Stimulated activated CD8-positive, alpha-beta memory T cell treated with anti-CD3 and anti-CD28 coated beads, Interleukin-2, amount 100 ng/mL, for 1 hour (primary cell): Measurements from ENCODE around the gene FMNL1.
"Not testable (repeated sequence)": the region's sequence is repeated elsewhere in the genome, so short reads cannot be mapped to it uniquely, and the experiment has no call there.

ENCODE experiments used
- DNase-seq, 2 donors: peaks; one replicate each; pipeline ENCODE4 v3.0.0-alpha.2; 2020; ENCODE audit warnings: low read depth in 2 of 2

Gene FMNL1

DNA sequence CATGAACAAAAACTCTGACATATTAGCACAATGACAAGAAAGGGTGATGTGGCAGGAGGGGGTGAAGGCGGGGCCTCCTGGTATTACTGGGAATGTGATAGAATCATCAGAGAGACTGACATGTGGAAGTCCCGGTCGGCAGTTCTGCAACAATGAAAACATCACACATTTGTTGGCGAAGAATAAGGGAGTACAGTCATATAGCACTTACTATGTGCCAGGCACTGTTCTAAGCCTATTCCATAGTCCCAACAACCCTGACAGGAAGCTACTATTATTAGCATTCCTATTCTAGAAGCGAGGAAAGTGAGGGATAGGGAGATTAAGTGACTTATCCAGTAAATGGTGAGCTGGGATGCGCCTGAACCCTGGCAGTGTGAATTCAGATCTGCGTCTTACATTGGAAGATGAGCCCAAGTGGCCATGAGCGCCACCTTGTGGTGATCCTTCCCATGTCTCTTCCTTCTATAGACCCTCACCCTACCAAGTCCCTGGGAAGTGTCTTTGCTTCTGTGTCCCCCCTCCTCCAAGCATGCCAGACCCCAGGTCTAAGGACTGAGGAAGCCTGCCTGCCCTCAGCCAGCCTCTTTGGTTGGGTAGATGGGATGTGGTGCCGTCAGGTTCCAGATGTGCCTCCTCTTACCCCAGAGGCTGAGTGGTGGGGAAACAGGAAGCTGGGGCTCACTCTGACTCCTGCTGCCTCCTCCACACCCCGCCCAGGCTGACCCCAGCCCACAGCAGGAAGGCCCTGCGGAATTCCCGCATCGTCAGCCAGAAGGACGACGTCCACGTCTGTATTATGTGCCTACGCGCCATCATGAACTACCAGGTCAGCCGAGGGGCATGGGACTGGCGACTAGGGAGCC is 14.0 kb downstream of the FMNL1 start:
- DNase-seq = peak in 1 of 2 donors; percentile 74

DNA sequence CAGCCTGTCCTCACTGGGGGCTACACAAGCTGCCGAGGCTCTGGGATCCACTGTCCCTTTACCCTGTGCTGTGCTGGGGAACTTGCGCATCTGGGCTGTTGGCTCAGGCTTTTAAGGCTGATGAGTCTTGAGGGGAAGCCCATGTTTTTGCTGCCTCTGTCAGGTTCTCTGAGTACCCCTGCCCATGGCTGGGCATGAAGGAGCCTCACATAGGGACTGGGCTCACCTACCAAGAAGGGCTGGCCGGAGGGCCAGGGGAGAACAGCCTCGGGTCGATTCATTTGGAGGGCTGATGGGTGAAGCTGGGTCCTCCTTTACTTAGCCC is 14.6 kb downstream of the FMNL1 start:
- no peak for DNase-seq

DNA sequence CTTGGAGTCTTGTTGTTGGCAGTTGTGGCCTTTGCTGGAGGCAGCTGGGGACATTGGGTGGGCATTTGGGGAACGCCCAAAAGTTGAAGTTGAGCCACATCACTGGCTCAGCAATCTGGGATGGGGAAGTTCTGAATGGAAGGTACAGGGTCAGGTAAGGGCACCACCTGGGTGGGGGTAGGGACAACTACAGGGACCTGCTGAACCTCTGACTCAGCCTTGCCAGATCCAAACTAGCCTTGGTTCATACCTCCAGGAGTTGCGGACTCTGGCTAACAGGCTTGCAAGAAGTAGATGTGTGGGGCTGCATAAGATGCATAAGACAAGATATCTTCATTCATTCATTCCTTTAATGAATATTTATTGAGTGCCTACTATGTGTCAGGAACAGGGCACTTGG is 16.0 kb downstream of the FMNL1 start:
- DNase-seq = no peak

DNA sequence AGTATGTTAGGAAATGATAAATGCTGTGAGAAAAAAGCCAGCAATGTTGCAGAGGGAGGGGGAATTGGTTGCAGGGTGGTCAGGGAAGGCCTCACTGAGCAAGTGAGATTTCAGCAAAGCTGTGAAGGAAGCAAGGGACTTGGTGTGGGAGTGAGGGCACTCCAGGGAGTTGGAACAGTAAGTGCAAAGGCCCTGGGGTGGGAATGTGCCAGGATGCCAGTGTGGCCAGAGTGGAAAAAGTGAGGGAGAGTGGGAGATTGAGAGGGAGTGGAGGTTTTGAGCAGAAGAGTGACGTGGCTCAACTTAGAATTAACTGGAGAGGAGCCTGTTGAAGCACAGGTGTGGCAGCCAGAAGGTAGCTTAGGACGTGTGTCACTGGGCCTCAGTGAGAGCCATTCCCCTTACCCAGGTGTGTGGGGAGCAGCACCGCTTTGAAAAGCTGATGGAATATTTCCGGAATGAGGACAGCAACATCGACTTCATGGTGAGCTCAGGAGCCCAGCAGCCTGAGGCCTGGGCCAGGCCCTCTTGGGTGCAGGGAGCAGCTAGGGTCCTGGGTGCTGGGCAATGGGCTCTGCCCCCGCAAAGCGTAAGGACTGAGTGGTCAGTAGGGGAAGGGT is 16.6 kb downstream of the FMNL1 start:
- DNase-seq = no peak

DNA sequence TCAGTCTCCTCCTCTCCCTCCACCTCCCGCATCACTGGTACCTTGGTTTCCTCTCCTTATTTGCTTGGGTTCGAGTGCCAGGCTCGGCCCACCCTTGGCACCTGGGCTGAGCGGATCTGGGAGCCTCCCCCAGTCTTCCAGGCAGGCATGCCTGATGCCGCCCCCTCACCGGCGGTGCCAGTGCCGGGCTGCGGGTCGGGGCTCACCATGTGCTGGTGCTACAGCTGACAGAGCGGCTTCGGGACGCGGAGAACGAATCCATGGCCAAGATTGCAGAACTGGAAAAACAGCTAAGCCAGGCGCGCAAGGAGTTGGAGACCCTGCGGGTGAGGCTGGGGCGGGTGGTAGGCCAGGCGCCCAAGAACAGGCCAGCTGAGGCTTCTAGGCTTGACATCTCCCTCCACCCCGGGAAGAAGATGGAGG is 19.2 kb downstream of the FMNL1 start:
- no peak for DNase-seq

DNA sequence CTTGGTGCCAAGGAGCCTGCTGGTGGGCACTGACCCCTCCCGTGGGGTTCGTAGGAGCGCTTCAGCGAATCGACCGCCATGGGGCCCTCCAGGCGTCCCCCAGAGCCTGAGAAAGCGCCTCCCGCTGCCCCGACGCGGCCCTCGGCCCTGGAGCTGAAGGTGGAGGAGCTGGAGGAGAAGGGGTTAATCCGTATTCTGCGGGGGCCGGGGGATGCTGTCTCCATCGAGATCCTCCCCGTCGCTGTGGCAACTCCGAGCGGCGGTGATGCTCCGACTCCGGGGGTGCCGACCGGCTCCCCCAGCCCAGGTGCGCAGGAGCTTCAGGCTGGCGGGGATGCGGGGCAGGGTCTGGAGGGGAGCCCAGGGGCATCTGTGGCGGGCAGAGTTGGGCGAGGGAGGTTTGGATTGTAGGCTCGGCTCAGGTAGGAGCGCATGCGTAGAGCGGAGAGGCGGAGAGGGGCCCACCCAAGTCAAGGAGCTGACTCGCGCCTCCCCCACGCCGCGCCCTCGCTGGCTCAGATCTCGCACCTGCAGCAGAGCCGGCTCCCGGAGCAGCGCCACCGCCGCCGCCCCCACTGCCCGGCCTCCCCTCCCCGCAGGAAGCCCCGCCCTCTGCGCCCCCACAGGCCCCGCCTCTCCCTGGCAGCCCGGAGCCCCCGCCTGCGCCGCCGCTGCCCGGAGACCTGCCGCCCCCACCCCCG is 19.8 kb downstream of the FMNL1 start:
- DNase-seq = no peak

DNA sequence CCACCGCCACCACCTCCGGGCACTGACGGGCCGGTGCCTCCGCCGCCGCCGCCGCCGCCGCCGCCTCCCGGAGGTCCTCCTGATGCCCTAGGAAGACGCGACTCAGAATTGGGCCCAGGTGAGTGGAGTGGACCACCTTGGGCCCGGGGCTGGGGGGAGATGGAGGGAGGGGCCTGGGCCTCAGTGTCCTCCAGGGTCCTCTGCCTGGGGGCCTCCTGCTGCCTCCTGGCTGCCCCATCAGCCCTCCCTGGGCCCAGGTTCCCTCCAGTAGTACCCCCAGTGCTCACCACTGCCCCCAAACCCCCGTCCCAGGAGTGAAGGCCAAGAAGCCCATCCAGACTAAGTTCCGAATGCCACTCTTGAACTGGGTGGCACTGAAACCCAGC is 20.3 kb downstream of the FMNL1 start:
- DNase-seq = no peak

DNA sequence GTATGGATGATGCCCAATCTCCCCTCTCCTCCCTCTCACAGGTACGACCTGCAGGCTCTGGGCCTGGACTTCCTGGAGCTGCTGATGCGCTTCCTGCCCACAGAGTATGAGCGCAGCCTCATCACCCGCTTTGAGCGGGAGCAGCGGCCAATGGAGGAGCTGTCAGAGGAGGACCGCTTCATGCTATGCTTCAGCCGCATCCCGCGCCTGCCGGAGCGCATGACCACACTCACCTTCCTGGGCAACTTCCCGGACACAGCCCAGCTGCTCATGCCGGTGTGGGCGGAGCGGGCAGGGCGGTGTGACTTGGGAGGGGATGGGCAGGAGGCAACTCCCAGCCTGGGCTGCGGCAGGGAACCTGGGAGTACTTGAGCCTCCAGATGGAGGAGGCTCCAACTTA is 22.1 kb downstream of the FMNL1 start:
- no peak for DNase-seq

DNA sequence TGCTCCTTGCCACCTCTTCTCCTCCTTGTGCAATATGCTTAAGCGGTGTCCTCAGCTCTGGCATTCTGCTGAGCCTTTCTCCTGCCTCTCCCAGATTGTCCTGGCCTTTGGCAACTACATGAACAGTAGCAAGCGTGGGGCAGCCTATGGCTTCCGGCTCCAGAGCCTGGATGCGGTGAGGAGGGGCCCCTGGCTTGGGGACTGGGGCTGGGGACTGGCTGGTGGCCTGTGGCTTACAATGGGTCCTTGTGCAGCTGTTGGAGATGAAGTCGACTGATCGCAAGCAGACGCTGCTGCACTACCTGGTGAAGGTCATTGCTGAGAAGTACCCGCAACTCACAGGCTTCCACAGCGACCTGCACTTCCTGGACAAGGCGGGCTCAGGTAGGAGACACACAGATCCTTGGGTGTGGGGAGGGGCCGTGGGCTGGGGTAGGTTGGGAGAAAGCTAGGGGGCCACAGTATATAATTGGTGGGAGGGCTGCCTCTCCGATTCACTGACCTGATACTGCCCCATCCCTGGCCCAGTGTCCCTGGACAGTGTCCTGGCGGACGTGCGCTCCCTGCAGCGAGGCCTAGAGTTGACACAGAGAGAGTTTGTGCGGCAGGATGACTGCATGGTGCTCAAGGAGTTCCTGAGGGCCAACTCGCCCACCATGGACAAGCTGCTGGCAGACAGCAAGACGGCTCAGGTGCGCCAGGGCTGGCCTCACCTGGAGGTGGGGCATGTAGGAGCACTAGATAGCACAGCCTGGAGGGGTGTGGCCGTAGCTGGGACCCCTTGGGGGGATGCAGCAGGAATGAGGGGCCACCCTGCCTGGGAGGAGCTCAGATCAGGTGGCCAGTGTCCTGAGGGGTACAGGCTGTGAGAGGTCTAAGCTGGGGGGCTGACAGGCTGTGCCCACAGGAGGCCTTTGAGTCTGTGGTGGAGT is 23.3 kb downstream of the FMNL1 start:
- no peak for DNase-seq

DNA sequence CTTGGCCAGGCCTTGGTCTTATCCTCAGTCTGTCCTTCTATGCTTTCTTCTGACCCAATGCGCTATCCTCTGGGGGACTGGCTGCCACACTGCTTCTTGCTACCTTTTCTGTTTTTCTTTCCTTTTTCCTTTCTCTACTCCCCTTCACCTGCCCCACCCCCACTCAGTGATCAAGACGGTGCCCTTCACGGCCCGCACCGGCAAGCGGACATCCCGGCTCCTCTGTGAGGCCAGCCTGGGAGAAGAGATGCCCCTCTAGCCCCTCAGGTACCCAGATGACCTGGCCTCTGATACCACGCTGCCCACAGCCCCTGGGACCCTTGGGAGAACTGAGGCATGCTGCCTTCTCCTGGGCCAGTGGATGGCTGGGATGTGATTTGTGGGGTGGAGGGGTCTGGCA is 24.7 kb downstream of the FMNL1 start:
- DNase-seq = no peak

DNA sequence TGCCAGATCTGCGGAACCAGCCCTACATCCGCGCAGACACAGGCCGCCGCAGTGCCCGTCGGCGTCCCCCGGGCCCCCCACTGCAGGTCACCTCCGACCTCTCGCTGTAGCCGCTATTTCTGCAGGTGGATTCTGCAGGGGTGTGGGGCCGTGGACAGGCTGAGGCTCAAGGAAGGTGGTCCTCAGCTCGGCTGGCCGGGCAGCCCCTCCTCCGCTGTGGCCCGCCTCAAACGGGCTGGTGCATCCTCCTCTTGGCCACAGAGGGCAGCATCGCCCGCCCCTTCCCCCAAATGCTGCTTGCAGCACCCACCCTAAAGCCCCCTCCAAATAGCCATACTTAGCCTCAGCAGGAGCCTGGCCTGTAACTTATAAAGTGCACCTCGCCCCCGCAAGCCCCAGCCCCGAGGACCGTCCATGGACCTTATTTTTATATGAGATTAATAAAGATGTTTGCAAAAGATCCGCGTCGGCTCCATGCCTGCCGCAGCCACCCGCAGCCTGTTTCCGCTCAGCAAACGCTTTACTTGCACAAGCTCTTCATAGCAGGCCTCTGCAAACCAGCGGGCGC is 25.3 kb downstream of the FMNL1 start:
- DNase-seq = no peak

DNA sequence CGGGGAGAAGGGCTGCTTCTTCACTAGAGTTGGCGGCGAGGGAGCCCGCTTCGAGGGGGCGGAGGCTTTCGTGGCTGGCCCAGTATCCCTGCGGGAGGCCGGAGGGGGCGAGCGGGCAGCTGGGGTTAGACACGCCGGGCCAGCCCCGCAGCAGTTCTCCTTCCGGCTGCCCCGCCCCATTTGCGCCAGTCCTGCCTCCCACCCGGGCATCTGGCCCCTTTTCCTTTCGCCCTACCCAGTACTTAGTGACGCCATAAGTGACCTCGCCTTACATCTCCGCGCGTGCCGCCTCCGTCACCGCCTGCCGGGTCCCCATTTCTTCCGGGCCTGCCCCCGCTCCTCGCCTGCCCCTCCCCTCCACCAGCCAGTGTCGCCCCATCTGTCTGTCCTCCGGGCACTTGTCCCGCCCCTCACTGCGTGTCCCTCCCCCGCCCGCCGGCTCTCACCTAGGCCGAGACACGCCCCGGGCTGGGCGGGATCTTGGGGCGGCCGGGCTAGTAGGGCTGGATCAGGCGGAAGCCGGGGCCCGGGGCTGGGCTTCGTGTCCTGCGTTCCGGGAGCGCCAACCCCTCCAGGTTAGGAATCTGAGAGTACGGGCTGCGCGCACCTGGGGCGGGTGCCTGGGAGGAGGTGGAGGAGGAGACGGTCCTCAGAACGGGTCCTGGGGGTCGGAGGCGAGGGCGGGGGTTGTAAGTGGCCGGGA is 25.9 kb downstream of the FMNL1 start:
- peak; percentile 87 to 94 for DNase-seq

DNA sequence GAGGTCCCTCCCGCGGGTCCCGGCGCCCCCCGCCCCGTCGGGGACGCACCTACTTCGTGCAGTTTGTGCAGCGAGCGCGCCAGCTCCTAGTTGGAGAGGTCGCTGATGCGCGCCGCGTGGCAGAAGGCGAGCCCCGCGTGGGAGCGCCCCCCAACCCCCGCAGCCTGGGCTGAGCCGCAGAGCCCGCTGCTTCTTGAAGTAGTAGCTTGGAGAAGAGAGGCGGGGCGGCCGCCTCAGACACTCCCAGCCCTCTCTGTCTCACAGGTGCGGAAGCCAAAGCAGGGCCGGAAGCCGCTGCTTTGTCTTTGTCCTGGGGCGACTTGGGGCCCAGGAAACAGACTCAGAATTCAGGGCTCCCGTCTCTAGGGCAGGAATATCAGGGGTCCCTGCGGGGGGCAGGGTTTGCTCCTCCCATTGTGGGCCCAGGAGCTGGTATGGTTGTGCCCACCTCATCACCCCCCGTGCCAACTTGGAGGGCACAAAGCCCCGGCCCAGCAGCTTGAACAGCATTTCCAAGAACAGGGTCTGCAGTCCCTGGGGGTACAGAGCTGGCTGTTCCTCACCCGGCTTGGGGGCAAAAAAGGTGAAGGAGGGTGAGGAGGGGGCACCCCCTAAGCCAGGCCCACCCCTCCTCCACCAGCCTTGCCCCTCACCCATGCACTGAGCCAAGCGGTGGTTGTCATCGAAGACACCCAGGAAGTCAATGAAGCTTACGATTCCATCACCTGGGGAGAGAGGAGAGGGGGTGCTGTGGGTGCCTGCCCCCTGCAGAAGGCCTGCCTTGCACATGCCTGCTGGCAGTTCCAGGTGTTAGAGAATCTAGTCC is 26.7 kb downstream of the FMNL1 start:
- peak in 1 of 2 donors; percentile 65 for DNase-seq

DNA sequence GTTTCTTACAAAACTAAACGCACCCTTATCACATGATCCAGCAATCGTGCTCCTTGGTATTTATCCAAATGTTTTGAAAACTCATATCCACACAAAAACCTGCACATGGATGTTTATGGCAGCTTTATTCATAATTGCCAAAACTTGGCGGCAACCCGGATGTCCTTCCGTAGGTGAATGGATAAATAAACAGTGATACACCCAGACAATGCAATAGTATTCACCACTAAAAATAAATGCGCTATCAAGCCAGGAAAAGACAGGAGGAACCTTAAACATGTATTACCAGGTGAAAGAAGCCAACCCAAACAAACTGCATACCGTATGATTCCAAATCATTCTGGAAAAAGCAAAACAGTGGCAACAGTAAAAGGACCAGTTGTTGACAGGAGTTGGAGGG is 30.2 kb downstream of the FMNL1 start:
- DNase-seq = no peak

DNA sequence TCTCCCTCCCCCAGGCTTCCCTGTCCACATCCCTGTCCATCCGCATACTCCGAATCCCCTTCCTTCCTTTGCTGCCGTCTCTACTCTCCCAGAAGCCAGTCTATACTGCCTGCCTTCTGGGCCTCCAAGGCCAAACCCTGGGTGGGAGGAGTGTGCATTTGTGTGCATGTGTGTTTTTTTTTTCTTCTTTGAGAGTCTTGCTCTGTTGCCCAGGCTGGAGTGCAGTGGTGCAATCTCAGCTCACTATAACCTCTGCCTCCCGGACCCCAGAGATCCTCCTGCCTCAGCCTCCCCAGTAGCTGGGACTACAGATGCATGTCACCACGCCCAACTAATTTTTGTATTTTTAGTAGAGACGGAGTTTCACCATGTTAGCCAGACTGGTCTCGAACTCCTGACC is 31.6 kb downstream of the FMNL1 start:
- DNase-seq = not testable (repeated sequence)

DNA sequence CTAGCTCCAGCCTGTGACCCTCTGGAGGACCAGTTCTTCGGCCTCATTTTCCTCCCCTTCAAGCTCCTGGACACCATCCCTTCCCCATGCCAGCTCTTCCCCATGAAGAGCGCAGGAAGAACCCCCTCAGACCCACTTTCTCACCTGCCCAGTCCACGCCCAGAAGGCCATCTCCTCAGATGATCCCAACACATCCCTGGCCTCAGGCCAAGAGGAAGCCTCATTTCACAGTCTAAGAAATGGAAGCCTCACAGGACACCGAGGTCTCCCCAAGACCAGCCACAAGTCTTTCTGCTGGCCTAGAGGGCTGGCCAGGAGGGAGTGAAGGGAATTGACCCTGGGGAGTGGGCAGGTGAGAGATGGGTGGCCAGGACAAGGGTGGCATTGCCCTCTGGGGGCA is 32.2 kb downstream of the FMNL1 start:
- DNase-seq = no peak

DNA sequence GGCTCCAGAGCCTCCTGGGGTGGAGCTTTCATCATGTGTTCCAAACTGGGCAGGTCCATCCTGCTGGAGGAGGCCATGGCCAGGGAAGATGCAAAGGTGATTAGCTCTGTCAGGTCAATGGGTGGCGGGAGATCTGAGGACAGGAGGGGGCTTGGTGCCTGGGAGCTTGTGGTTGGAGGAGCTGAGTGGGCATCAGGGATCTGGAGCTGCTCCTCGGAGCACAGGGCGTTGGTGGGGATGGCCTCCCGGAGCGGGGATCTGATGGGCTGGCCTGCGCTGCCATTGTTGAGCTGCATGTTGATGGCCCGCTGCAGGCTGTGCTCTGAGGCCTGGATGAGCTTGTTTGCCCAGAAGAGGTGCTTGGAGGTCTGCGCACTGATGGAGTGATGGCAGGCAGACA is 33.7 kb downstream of the FMNL1 start:
- no peak for DNase-seq

DNA sequence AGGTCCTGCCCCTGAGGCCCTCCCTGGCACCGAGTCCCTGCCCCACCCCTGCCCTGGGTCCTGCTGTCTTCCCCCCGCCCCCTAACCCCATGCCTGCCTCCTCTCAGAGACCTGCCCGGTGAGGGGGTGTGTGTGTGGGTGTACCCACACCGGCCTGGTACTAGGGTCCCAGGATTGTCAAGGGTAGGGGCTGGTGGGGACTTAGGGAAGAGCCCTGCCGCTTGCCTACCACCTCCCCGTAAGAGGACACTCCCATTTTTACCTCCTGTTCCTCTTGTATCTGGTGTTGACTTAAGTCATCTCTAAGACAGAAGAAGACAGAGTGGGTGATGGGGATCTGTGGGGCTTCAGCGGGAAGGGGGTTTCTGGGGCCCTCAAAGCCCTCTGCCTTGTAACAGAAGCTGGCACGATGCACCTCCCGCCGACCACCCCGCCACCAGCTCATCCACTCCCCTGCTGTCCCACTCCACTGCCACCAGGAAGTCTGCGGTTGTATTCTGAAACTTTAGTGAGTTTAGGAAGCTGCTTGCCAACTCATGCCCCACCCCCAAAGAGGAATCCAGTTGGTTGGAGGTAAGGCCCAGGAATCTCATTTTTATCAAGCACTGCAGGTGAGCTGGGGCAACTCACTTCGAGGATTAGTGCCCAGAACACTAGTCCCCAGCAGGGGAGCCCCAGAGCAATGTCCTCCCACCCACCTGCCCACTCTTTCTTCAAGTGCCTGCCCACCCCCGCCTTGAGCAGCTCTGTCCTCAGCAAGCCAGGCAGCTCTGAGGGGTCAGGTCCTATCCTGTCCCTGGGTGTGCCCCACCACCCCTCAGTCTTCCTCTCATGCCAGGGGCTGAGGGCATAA is 34.7 kb downstream of the FMNL1 start:
- DNase-seq = no peak

DNA sequence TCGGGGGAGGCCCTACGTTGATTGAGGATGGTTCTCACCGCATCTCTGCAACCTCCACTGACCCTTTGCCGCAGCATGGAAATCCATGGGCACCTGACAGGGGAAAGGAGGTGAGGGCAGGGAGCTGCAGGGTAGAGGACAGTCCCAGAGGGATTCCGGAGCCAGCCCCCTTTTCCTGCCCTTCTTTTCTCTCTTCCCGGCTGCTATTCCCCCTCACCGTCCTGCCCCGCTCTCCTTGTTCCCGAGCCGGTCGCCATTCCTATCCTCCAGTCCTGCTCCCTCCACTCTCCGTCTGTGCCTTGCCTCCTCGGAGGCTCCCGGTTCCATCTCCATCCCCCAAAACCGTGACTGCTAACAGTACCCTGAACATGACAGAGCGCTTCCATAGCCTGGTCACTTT is 35.4 kb downstream of the FMNL1 start:
- no peak for DNase-seq
